Body of pancreas (tissue), 4 donors: ENCODE results near the gene GALNT5.

Experiments
- POLR2A ChIP-seq, 3 donors: fragments of 450-650 bp; IDR thresholded peaks; one replicate each; pipeline ENCODE4 v1.6.1; 2016; ENCODE audit warnings: antibody characterized with exemption in 3 of 3, mild to moderate bottlenecking in 2 of 3
- TF ChIP-seq, protein P1 (sequence below), 7 experiments: fragments of 450-650 bp in 4 of 7; fragments of 200-600 bp in 3 of 7; sonication (generic) in 3 of 7; IDR thresholded peaks; one replicate each; pipeline ENCODE4 v1.5.1; 2016 to 2019; ENCODE audit warnings: antibody characterized with exemption in 7 of 7

DNA sequence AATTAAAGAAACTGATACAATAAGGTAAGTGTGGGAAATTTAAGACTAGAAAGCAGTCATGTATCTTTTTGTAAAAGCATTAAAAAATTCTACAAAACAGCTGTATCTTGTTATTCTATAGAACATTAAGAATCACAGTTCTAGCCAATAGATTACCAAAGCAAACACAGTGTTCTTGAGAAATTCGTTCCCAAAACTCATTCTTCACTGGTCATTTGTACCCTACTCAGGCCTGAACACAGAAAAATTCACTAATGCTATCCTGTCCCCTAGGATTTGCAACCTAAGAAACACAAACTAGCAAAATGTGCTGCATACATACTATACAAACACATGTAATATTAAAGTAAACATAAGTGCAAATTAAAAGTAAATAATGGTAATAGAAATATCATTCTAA is 39.0 kb downstream of the GALNT5 start:
- no peak for TF ChIP-seq POLR2A (IDR thresholded peaks at IDR 0.05)
- TF ChIP-seq, protein P1, sequence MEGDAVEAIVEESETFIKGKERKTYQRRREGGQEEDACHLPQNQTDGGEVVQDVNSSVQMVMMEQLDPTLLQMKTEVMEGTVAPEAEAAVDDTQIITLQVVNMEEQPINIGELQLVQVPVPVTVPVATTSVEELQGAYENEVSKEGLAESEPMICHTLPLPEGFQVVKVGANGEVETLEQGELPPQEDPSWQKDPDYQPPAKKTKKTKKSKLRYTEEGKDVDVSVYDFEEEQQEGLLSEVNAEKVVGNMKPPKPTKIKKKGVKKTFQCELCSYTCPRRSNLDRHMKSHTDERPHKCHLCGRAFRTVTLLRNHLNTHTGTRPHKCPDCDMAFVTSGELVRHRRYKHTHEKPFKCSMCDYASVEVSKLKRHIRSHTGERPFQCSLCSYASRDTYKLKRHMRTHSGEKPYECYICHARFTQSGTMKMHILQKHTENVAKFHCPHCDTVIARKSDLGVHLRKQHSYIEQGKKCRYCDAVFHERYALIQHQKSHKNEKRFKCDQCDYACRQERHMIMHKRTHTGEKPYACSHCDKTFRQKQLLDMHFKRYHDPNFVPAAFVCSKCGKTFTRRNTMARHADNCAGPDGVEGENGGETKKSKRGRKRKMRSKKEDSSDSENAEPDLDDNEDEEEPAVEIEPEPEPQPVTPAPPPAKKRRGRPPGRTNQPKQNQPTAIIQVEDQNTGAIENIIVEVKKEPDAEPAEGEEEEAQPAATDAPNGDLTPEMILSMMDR (IDR thresholded peaks at IDR 0.05): no peak
